Epithelial cell of proximal tubule (primary cell): ENCODE data around the gene ACSL4. TPM values are rescaled to one million over a fixed set of nuclear protein-coding genes. Genes with fewer than 3 reads are reported as not detected.
"Not testable (repeated sequence)": the region's sequence is repeated elsewhere in the genome, so short reads cannot be mapped to it uniquely, and the experiment has no call there.

Experiments used
- DNase-seq: peaks from one replicate; pipeline ENCODE4 v3.0.0-alpha.2; 2011; ENCODE audit warnings: low read depth
- H3K4me3 ChIP-seq: 2 replicates; pipeline ENCODE4 v1.5.1; 2011; ENCODE audit warnings: low read depth, mild to moderate bottlenecking, low read length
- total RNA-seq: library from RNA; depleted of rRNA; stranded (reverse); fragments of >200 nt; gene quantifications from 2 replicates; pipeline ENCODE4 v1.2.3, GENCODE V29; 2015
- TF ChIP-seq, protein P1 (sequence below): conservative IDR thresholded peaks from 2 replicates; pipeline ENCODE4 v1.5.1; 2012; ENCODE audit warnings: low read depth, mild to moderate bottlenecking, low read length

ACSL4 gene
- total RNA-seq, 1 donor from 2014 or later: 66.9 TPM

DNA sequence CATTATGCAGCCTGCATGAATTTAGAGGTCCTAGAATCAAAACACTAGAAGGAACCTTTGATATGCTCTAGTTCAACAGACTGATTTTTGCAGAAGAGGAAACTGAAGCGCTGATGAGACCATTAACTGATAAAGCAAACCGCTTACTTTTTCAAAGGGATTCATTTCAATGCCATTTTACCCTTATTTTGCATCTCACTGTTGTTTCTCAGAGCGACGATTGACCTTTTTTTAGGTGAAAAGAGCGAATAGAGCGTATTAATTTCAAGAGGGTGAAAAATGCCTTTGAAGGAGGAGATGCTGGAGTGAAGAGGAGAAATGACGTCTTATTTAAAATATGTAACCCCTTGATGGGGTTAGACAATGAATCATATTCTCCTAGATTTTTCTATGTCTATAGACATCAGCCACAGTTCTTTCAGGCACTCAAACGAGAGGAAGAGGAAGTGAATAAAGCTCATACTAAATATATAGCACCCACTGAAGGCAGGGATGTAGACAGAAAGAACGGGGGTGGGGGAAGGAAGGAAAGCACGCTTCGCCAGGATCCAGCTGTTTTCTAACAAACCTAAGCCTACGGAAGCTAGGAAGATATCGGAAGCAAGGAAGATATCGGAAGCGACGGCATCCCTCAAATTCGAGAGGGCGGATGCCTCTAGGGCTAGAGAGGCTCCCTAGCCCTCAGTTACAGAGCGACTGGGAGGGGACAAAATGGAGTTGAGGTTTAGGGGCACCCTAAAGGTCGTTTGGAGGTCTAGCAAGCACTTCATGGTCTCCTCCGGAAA, 848 bp downstream of the ACSL4 start:
- TF ChIP-seq, protein P1, sequence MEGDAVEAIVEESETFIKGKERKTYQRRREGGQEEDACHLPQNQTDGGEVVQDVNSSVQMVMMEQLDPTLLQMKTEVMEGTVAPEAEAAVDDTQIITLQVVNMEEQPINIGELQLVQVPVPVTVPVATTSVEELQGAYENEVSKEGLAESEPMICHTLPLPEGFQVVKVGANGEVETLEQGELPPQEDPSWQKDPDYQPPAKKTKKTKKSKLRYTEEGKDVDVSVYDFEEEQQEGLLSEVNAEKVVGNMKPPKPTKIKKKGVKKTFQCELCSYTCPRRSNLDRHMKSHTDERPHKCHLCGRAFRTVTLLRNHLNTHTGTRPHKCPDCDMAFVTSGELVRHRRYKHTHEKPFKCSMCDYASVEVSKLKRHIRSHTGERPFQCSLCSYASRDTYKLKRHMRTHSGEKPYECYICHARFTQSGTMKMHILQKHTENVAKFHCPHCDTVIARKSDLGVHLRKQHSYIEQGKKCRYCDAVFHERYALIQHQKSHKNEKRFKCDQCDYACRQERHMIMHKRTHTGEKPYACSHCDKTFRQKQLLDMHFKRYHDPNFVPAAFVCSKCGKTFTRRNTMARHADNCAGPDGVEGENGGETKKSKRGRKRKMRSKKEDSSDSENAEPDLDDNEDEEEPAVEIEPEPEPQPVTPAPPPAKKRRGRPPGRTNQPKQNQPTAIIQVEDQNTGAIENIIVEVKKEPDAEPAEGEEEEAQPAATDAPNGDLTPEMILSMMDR: no peak
- H3K4me3 ChIP-seq: peak overlapping the region; percentile 89
- no peak for DNase-seq

GRCh38 chrX:109728173-109728535, 4.9 kb downstream of the ACSL4 start:
- TF ChIP-seq, protein P1: no peak
- no peak for DNase-seq
- H3K4me3 ChIP-seq: peak overlapping the region; percentile 26

- not testable (repeated sequence) for DNase-seq, H3K4me3 ChIP-seq
Observed at GRCh38 chrX:109724971-109725370, 8.1 kb downstream of the ACSL4 start.

- TF ChIP-seq, protein P1: no peak
- H3K4me3 ChIP-seq: no peak overlapping the region
- DNase-seq: no peak
Observed at GRCh38 chrX:109720947-109721346, 12.1 kb downstream of the ACSL4 start.

GRCh38 chrX:109719264-109719663, 13.8 kb downstream of the ACSL4 start:
- H3K4me3 ChIP-seq: no peak overlapping the region
- no peak for DNase-seq
- TF ChIP-seq, protein P1: no peak

DNA sequence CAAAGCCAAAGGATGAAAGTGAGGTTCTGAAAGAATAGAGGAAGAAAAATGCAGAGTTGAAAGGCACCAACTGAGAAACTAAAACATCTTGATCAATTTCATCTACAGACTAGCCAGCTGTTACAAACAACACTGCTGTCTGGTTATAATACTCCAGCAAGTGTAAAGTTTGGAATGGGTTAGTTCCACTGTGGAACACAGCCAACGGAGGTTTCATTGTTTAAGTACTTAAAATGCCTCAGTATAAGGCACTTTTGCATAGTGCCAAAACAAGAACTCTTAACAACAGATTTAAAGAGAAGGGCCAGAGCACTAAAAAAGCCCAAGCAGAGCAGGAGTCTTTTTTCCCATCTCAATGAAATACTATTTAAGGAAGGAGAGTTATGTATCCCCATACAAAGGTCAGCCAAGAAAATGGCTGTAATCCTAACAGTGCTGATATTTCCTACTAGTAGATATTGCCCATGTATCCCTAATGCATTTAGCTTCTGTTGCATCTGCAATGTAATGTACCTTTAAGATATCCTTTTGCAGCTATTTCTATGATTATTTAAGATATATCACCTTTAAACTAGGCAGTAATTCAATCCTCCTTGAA, 16.5 kb downstream of the ACSL4 start:
- TF ChIP-seq, protein P1: no peak
- H3K4me3 ChIP-seq: no peak overlapping the region
- no peak for DNase-seq

- no peak for DNase-seq
- TF ChIP-seq, protein P1: no peak
- H3K4me3 ChIP-seq: no peak overlapping the region
Observed at GRCh38 chrX:109714340-109714958, 18.6 kb downstream of the ACSL4 start.
